ENCODE results near the gene TMEM178A.

DNA sequence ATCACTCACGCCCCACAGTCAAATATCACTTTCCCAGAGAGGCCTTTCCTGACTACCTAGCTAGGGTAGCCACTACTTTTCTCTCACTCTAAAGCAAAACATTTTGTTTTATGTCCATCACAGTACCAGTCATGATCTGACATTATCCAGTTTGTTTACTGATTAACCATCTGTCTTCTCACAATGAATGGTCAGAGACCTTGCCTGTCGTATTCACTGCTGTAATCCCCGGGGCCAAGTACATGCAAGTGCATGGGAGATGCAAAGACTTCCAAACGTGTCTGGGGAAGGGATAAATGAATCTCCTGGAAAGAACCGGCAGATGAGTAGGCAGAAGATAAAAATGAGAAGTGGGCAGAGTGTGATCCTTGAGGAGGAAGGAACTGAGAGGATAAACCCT is 73.7 kb downstream of the TMEM178A start:
- TF ChIP-seq, protein P1, sequence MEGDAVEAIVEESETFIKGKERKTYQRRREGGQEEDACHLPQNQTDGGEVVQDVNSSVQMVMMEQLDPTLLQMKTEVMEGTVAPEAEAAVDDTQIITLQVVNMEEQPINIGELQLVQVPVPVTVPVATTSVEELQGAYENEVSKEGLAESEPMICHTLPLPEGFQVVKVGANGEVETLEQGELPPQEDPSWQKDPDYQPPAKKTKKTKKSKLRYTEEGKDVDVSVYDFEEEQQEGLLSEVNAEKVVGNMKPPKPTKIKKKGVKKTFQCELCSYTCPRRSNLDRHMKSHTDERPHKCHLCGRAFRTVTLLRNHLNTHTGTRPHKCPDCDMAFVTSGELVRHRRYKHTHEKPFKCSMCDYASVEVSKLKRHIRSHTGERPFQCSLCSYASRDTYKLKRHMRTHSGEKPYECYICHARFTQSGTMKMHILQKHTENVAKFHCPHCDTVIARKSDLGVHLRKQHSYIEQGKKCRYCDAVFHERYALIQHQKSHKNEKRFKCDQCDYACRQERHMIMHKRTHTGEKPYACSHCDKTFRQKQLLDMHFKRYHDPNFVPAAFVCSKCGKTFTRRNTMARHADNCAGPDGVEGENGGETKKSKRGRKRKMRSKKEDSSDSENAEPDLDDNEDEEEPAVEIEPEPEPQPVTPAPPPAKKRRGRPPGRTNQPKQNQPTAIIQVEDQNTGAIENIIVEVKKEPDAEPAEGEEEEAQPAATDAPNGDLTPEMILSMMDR (IDR thresholded peaks at IDR 0.05): no peak
- no peak for TF ChIP-seq POLR2A (IDR thresholded peaks at IDR 0.05)
